HPDE6-E6E7 (cell line): ENCODE results near the gene IGSF10.

Experiments used
- DNase-seq: peaks from one replicate; pipeline ENCODE4 v3.0.0; 2011; ENCODE audit warnings: missing footprints; ENCODE audit errors: extremely low spot score

Gene IGSF10

DNA sequence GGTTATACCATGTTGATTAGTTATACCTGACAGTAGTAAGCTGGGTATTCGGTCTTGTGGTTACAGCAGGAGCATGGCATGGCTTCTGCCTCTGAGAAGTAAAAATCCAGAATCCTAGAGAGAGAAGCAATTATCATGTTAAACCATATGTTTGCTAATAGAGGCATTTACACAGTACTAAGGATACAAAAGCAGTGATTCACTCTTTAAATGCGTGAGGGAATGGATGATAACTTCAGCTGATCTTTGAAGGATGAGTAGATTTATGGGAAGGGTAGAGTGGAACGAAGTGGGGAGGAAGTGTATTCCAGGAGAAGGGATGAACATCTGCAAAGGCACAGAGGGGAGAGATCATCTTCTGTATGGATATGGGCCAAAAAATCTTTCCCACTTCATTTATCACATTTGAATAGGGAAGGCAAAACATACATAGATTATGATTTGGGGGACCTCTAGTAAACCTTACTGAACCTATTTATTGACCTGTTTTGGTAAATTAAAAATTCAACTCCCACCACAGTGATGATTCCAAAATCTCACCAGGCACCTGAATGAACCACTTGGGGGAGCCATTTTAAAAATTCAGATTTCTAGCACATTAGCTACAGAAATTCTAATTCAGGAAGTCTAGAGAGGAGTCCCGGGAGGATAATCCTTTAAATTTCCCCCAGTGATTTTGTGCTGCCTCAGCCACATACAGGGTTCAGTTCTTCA, 35.1 kb downstream of the IGSF10 start:
- no peak for DNase-seq

DNA sequence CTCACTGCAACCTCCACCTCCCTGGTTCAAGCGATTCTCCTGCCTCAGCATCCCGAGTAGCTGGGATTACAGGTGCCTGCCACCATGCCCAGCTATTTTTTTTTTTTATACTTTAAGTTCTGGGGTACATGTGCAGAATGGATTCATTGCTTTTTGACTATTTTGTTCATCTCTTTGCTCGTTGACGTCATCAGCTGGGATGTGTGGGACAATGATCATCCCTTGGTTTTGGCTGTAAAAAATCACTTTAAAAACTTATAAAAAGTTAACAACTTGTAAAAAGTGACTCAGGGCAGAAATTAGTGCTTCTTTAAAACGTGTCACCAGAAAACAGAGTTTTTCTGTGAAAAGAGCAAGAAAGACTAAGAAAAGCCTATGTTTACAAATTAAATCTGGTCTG, 37.8 kb downstream of the IGSF10 start:
- no peak for DNase-seq

- no peak for DNase-seq
Observed at GRCh38 chr3:151421938-151422337, 38.9 kb downstream of the IGSF10 start.

GRCh38 chr3:151419806-151420205, 41.1 kb downstream of the IGSF10 start:
- DNase-seq = no peak

GRCh38 chr3:151415289-151415688, 45.6 kb downstream of the IGSF10 start:
- no peak for DNase-seq

- DNase-seq = no peak
Observed at GRCh38 chr3:151412989-151413388, 47.9 kb downstream of the IGSF10 start.
